HepG2 (cell line): ENCODE results near the gene IPP.
"Not testable (repeated sequence)": the region's sequence is repeated elsewhere in the genome, so short reads cannot be mapped to it uniquely, and the experiment has no call there.

Source experiments
- CHD4 ChIP-seq: fragments of 200-600 bp; sonication (generic); IDR thresholded peaks from 2 replicates; pipeline ENCODE4 v1.7.0; 2017; ENCODE audit warnings: mild to moderate bottlenecking, low read length, borderline replicate concordance
- GABPA ChIP-seq, 2 experiments: IDR thresholded peaks; 2 replicates each; pipeline ENCODE4 v1.6.1; 2011 to 2016; ENCODE audit warnings: low read depth in 2 of 2, low read length in 1 of 2, missing biosample characterization in 1 of 2, missing genetic modification characterization in 1 of 2

- TF ChIP-seq GABPA (IDR thresholded peaks at IDR 0.05; ENCODE audit: low read depth, low read length); CHD4: not testable (repeated sequence)
- 0 out of 2 replicates have a peak, but pooled peaks have one; percentile 16 for TF ChIP-seq GABPA (CRISPR knock-in tag; IDR thresholded peaks at IDR 0.05; ENCODE audit: low read depth)
These were observed 786 bp upstream of the IPP start for GRCh38 chr1:45751039-45751838.
